Measurements from ENCODE around the gene PAQR9. TPM values are rescaled to one million over a fixed set of nuclear protein-coding genes. Genes with fewer than 3 reads are reported as not detected.

The PAQR9 gene
- total and polyA plus RNA-seq, 2 of the 13 experiments (the other 11 are each of a cell fraction or from before 2014, with no cell fraction given) = 3.7 to 10.3 TPM

GRCh38 chr3:142963516-142964448 is at the start of gene PAQR9 (continued):
- TF ChIP-seq E2F2 (CRISPR knock-in tag; IDR thresholded peaks at IDR 0.05; ENCODE audit: borderline replicate concordance) = peak; percentile 48; the same call in 1 of the 2 replicates
- TF ChIP-seq SP1 (IDR thresholded peaks at IDR 0.05) = no peak
- TF ChIP-seq SP1 (CRISPR knock-in tag; IDR thresholded peaks at IDR 0.05) = 0 out of 2 replicates have a peak, but pooled peaks have one; percentile 38
- peak; percentile 71; the same call in 1 of the 2 replicates for TF ChIP-seq MTF1 (CRISPR knock-in tag; IDR thresholded peaks at IDR 0.05)
- peak; percentile 79; the same call in 1 of the 2 replicates for TF ChIP-seq HOXA5 (CRISPR knock-in tag; IDR thresholded peaks at IDR 0.05)
- 0 out of 2 replicates have a peak, but pooled peaks have one; percentile 51 for TF ChIP-seq ZNF331 (CRISPR knock-in tag; IDR thresholded peaks at IDR 0.05)
- TF ChIP-seq ZNF777 (CRISPR knock-in tag; IDR thresholded peaks at IDR 0.05) = peak; percentile 50; the same call in 1 of the 2 replicates
- TF ChIP-seq RBAK (CRISPR knock-in tag; IDR thresholded peaks at IDR 0.05) = no peak
- no peak for TF ChIP-seq TP53 (CRISPR knock-in tag; conservative IDR thresholded peaks at IDR 0.05)
- no peak for TF ChIP-seq NRL (CRISPR knock-in tag; IDR thresholded peaks at IDR 0.05; ENCODE audit: borderline replicate concordance)
- TF ChIP-seq, protein P1, sequence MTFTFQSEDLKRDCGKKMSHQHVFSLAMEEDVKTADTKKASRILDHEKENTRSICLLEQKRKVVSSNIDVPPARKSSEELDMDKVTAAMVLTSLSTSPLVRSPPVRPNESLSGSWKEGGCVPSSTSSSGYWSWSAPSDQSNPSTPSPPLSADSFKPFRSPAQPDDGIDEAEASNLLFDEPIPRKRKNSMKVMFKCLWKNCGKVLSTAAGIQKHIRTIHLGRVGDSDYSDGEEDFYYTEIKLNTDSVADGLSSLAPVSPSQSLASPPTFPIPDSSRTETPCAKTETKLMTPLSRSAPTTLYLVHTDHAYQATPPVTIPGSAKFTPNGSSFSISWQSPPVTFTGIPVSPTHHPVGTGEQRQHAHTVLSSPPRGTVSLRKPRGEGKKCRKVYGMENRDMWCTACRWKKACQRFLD (CRISPR knock-in tag; IDR thresholded peaks at IDR 0.05; ENCODE audit: borderline replicate concordance) = peak; percentile 39; the same call in 1 of the 2 replicates
- TF ChIP-seq, protein P2, sequence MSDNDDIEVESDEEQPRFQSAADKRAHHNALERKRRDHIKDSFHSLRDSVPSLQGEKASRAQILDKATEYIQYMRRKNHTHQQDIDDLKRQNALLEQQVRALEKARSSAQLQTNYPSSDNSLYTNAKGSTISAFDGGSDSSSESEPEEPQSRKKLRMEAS (IDR thresholded peaks at IDR 0.05) = 0 out of 2 replicates have a peak, but pooled peaks have one; percentile 37
- TF ChIP-seq ZSCAN21 (CRISPR knock-in tag; IDR thresholded peaks at IDR 0.05; ENCODE audit: borderline replicate concordance) = 0 out of 2 replicates have a peak, but pooled peaks have one; percentile 19
- TF ChIP-seq ZNF253 (CRISPR knock-in tag; IDR thresholded peaks at IDR 0.05; ENCODE audit: borderline replicate concordance) = no peak
- no peak for TF ChIP-seq ZNF891 (CRISPR knock-in tag; IDR thresholded peaks at IDR 0.05)
- TF ChIP-seq PRDM4 (CRISPR knock-in tag; IDR thresholded peaks at IDR 0.05; ENCODE audit: borderline replicate concordance) = no peak
- no peak for TF ChIP-seq CBX5 (CRISPR knock-in tag; IDR thresholded peaks at IDR 0.05; ENCODE audit: borderline replicate concordance)
- TF ChIP-seq ZNF546 (CRISPR knock-in tag; conservative IDR thresholded peaks at IDR 0.05) = no peak; the same call in 1 of the 2 replicates
- TF ChIP-seq, protein P3, sequence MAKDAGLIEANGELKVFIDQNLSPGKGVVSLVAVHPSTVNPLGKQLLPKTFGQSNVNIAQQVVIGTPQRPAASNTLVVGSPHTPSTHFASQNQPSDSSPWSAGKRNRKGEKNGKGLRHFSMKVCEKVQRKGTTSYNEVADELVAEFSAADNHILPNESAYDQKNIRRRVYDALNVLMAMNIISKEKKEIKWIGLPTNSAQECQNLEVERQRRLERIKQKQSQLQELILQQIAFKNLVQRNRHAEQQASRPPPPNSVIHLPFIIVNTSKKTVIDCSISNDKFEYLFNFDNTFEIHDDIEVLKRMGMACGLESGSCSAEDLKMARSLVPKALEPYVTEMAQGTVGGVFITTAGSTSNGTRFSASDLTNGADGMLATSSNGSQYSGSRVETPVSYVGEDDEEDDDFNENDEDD (CRISPR knock-in tag; IDR thresholded peaks at IDR 0.05; ENCODE audit: borderline replicate concordance) = peak; percentile 15; the same call in 1 of the 2 replicates
- TF ChIP-seq CREB3 (CRISPR knock-in tag; IDR thresholded peaks at IDR 0.05) = peak; percentile 39; the same call in 1 of the 2 replicates
- peak; percentile 61; the same call in 1 of the 2 replicates for TF ChIP-seq GABPB1 (CRISPR knock-in tag; IDR thresholded peaks at IDR 0.05)
